ENCODE measurements around the gene UGT2B15.

DNA sequence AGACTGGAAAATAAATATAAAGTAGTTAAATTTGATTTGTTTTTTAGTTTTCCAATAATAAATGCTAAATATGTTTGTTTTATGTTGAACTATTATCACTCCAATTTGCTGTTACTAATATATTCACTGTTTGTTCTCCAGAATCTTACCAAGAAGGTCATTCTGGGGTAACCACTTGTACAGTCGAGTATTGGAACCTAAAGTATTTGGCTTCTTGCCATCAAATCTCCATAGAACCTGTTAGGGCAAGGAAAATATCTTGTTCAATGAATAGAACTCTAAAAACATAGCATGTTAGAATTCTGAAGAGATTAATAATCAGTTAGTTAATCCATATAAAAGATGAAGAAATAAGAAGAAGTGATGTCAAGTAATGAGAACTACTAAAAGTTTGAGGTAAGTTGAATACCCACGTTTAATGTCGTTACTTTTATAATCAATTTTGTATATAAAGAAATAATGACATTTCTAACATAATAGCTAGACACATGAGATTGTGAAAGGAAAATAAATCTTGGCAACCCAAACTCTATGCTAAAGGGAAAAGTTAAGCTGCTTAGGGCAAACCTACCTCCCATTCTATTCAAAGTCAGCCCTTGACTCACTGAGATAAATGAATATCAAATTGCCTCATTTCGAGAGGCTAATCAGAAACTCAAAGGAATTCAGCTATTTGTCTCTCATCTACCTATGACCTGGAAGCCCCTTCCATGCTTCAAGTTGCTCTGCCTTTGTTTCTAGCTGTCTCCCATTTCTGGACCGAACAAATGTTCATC, 15.3 kb downstream of the UGT2B15 start:
- TF ChIP-seq, protein P1, sequence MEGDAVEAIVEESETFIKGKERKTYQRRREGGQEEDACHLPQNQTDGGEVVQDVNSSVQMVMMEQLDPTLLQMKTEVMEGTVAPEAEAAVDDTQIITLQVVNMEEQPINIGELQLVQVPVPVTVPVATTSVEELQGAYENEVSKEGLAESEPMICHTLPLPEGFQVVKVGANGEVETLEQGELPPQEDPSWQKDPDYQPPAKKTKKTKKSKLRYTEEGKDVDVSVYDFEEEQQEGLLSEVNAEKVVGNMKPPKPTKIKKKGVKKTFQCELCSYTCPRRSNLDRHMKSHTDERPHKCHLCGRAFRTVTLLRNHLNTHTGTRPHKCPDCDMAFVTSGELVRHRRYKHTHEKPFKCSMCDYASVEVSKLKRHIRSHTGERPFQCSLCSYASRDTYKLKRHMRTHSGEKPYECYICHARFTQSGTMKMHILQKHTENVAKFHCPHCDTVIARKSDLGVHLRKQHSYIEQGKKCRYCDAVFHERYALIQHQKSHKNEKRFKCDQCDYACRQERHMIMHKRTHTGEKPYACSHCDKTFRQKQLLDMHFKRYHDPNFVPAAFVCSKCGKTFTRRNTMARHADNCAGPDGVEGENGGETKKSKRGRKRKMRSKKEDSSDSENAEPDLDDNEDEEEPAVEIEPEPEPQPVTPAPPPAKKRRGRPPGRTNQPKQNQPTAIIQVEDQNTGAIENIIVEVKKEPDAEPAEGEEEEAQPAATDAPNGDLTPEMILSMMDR (IDR thresholded peaks at IDR 0.05), result no peak
- TF ChIP-seq POLR2A (IDR thresholded peaks at IDR 0.05) (no peak), EP300 (IDR thresholded peaks at IDR 0.05) (no peak)

Data from ovary (tissue), 3 donors.